ENCODE data around the gene RCN2.

Gene RCN2

DNA sequence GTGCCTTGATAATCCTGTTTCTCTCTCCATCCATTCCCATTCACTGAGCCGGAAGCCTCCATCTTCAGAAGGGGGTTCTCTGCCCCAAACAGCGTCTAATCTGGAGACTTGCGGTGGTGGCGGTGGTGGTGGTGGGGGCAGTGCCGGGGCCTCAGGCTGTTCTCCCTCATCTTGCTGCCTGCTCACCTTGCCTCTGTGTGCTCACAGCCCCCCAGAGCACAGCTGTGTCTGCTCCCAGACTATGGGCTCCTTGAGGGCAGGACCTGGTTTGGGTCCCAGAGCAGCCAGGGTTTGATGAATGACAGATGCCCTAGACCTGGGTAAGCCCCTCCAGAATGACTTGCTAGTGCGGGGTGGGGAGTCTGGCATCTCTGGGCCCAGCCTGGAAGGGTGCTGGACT lies 62.9 kb downstream of the RCN2 start:
- no peak for DNase-seq (ENCODE audit: low read depth, low spot score)

DNA sequence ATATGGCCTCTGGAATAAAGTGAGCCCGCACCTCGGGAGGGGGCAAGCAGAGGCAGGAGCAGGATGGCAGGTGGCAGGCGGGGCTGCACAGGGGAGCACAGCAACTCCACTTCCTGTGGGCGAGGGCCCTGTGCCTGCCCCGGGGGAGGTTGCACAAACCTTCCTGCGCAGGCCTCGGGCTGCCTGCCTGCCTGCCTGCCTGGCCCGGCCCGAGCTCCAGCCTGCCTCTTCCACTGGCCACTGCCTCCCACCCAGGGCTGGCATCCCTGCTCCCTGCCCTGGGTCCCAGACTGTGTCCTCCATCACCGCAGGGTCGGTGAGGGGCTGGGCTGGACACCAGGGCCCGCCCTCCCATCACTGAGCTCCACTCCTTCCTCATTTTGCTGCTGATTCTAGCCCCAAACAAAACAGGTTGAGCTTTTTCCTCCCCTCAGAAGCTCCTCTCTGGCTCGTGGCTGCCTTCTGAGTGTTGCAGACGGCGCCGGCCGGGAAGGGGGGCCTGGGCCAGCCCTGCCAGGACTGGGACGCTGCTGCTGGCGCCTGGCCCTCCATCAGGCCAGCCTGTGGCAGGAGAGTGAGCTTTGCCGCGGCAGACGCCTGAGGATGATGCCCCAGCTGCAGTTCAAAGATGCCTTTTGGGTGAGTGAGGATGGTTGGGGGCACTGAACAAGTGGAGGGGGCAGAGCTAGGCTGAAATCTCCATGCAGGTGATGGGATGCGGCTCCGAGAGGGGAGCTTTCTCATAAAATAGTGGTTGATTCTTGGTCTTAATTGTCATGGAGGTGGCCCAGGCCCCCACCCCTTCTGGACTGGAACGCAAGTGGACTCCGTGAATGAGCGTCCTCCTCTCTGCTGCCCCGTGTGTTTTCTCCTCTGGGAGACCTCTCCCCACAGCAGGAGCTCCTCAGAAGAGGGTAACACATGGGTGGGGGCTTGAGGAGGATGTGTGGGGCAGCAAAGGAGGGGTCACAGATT lies 63.7 kb downstream of the RCN2 start, which contains the start of gene PSTPIP1:
Gene PSTPIP1 (plus strand): TSS at position 156 of the 975 bp plus-strand sequence. CDS start 448 bp downstream, at position 604.
- DNase-seq (ENCODE audit: low read depth, low spot score) = peak; percentile 27

DNA sequence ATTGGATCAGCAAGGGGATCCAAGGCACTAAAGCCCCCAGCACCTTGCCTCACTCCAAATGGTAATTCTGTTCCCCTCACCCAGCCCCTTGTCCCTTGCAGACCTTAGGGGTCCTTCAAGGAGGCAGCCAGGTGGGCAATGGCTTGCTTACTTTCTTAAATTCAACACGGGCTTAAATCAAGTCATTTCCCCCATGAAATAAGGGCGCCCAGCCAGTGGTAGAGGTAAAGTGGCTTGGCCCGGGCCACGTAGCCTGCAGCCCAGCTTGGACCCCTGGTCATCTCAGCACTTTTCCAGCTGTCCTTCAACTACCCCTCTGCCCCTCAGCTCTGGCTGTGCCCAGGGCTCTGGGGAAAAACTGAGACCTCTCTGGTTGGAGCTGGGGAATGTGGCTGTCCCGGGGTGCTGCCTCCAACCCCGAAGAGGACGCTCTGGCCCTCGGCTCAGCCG lies 64.6 kb downstream of the RCN2 start:
- no peak for DNase-seq (ENCODE audit: low read depth, low spot score)

DNA sequence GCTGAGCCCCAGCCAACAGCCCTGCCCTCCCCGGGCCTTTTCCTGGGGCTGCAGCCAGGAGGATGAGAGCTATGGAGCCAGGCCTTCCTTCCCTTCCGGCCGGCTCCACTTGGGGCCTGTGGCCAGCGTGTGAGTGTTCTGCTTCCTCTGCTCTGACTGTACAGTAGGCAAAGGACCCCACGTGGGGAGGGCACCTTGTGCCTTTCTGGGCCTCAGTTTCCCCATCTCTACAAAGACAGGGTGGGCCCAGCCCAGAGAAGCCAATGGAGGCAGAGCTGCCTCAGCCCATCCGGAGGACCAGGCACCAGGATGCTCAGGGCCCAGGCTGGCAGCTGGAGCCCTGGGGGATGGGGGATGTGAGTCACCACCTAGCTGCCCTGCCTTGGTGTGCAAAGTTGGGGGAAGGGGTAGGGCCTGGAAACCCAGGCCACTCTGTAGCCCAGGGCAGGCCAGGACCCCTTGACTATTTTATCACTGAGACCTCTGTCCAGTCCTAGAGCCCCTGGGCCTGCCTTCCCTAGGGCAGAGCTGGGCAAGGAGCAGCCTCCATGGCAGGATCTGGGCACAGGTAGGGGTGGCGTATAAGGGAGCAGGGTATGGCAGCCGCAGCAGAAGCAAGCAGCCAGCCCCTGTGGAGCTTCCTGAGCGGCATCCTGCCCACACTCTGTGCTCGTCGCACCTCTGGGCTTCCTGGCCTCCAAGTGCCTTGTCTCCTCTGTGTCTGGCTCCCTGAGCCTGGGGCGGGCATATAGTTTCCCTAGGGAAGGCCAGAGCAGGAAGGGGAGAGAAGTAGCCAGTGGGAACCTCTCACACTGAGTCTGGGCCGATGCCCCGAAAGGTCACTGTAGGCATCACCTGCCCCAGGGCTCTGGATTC lies 65.2 kb downstream of the RCN2 start:
- DNase-seq (ENCODE audit: low read depth, low spot score) = no peak

DNA sequence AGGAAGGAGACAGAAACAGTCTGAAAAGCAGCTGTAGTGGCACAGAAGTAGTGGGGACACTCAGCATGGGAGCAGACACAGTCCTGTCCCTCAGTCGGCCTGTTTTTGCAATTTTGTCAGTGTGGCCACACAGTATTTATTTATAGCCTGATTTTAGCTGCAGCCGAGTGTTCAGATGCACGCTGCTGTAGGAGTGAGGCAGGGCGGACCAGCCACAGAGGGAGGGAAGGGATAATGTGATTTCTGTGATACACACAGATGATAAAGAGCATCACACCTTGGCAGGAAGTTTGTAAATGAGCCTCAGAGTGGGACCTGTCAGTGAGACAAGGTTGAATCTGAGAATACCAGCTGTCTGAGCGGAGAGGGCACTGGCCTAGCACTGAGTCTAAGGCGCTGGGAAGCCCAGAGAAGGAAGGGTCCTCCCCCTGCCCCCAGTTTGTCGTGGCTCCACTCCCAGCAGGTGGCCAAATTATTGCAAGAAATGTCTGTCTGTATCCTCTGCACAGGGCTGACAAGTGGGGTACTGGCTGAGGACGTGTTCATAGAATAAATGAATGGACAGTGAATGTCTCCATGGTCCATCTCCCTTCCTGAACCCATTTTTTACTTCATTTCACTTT lies 67.2 kb downstream of the RCN2 start:
- DNase-seq (ENCODE audit: low read depth, low spot score) = no peak

DNA sequence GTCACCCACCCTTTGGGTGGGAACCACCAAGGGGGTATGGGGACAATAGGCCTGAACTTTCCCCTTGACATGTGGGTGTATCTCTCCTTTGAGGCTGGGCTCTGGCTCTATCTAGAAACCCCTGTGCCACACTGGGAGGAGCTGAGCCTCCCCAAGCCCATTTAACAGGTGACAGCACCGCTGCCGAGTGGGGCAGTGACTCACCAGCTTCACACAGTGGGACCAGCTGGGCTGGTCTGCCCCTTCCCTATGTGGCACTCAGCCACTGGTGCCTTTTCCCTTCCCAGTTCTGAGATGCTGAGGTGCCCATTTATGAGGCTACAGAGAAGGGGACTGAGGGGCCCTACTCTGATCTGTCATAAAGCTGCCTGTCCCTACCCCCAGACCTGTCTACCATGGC lies 68.4 kb downstream of the RCN2 start:
- no peak for DNase-seq (ENCODE audit: low read depth, low spot score)

DNA sequence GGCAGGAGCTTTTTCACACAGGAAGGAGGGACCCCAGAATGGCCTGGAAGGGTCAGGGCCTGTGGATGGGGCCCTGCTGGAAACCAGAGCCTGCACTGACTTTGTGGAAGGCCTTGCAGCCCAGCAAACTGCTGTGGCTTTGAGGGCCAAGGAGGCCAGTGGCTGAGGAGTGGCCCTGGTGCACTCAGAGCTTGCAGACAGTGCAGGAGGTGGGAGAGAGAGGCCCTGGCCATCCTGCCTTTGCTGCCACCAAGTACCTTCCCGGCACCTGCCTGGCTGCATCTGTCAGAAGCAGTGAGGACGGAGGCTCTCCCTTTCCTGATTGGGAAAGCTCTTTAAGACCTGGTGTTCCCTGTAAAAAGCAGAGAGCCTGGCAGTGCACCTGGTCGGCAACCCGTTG lies 69.8 kb downstream of the RCN2 start:
- no peak for DNase-seq (ENCODE audit: low read depth, low spot score)

DNA sequence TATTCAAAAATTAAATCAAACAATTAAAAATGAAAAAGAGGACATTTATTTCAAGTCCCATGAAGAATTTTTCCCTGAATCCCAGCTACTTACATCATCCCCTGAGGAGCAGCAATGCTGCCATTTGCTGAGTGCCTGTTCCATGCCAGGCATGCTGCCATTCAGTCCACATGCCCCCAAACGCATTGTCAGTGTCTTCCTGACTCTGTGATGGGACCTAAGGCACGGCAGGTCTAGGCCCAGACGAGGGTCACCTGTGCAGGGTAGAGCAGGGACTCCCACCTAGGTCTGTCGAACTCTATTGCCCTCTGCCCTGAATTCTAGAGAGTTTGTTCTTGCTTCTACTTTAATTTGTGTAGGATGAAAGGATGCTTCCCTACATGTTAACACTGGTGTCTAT lies 70.4 kb downstream of the RCN2 start:
- DNase-seq (ENCODE audit: low read depth, low spot score) = no peak

DNA sequence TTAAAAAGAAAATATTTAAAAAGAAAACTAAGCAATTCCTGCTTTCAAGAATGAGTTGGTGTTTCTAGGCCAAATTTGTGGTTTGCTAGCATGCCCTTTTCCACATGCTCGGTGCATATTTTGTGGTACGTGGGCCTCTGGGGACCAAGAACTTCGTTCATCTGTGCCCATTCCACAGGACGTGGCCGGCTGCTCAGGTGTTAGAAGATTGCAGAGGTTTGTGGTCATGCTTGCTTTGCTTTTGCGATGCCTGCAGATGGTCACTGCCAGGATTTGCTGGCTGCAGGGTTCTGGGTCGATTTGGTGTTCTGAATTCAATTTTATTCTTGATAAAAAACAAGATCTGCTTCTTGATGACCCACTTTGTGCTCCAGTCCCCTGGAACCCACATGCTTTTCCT lies 70.9 kb downstream of the RCN2 start:
- DNase-seq (ENCODE audit: low read depth, low spot score) = no peak

DNA sequence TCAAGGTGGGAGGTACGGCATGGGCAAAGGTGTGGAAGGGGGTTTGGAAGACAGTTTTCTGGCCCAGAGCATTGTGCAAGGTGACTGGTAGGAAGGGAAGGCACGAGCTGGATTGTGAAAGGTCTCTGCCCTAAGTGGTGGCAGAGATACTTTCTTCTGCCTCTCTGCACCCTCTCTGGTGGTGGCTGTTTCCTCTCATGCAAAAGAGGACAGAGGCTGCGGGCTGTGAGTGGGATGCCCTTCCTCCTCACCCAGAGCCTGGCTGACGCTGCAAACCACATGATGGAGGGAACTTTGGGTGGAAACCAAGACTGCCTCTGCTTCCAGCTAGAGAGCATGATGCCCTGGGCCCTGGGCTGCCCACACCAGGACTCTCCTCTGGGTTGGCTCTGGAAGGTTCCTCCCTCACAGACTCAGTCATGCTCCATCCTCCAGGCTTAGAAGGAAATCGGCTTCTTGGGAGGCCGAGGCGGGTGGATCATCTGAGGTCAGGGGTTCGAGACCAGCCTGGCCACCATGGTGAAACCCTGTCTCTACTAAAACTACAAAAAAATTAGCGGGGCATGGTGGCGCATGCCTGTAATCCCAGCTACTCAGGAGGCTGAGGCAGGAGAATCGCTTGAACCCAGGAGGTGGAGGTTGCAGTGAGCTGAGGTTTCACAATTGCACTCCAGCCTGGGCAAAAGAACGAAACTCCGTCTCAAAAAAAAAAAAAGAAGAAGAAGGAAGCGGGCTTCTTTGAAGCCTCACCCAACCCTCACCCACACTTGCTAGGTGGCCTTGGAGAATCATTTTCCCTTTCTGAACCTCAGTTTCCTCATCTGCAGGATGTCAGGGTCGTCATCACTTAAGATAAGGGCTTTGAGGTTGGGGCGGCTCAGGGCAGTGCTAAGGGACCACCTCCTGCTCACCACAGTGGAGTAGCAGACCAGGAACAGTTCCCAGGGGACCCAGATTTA lies 71.7 kb downstream of the RCN2 start:
- no peak for DNase-seq (ENCODE audit: low read depth, low spot score)

All from activated naive CD8-positive, alpha-beta T cell treated with anti-CD3 and anti-CD28 coated beads, Interleukin-2, amount 50 U/mL, for 16 hours (primary cell).